Endothelial cell of umbilical vein (primary cell): ENCODE measurements around the gene GGT5. TPM values are rescaled to one million over a fixed set of nuclear protein-coding genes. Genes with fewer than 3 reads are reported as not detected.

Experiments used
- BruUV-seq: library from RNA; stranded (reverse); fragments of 400-500 nt; replicated peaks from 2 replicates; lab custom pipeline; 2021; lab: Mats Ljungman, UMichigan
- CTCF ChIA-PET: fragments of 300-600, 350-600 bp; sonication (Branson Sonifier 250); formaldehyde crosslinking; loops from one replicate; lab custom pipeline; 2021; ENCODE audit warnings: antibody characterized with exemption, inconsistent platforms; lab: Charles Lee
- POLR2A ChIA-PET: fragments of 300-600, 350-600 bp; sonication (Branson Sonifier 250); formaldehyde crosslinking; loops from one replicate; lab custom pipeline; 2021; ENCODE audit warnings: antibody characterized with exemption, inconsistent platforms; lab: Charles Lee
- DNase-seq: peaks from one replicate; pipeline ENCODE4 v3.0.0-alpha.2; 2011; ENCODE audit warnings: low read depth, low spot score
- FAIRE-seq: peaks from 2 replicates; lab custom pipeline; 2011; peaks lifted over from hg19 to GRCh38; lab: Jason Lieb, UNC
- H2AFZ ChIP-seq: 2 replicates; pipeline ENCODE4 v1.6.0; 2012; ENCODE audit warnings: low read depth, low read length, control low read depth, inconsistent platforms
- H3K27ac ChIP-seq: 2 replicates; pipeline ENCODE4 v1.5.1; 2011; ENCODE audit warnings: low read depth, mild to moderate bottlenecking, control low read depth, low read length, moderate library complexity; ENCODE audit not compliant: insufficient read depth
- H3K27me3 ChIP-seq, 2 experiments: 2 replicates each; pipeline versions ENCODE4 v1.6.0 to v1.6.1; 2011; ENCODE audit warnings: low read length in 2 of 2, mixed read lengths in 1 of 2; ENCODE audit not compliant: control insufficient read depth in 2 of 2, insufficient read depth in 2 of 2
- H3K36me3 ChIP-seq, 2 experiments: 2 replicates in 1 of 2; 3 replicates in 1 of 2; pipeline ENCODE4 v1.5.1; 2011; ENCODE audit warnings: low read length in 2 of 2, mild to moderate bottlenecking in 1 of 2, moderate library complexity in 1 of 2; ENCODE audit not compliant: control insufficient read depth in 2 of 2, insufficient read depth in 2 of 2; ENCODE audit errors: extremely low read depth in 1 of 2
- H3K4me1 ChIP-seq: 3 replicates; pipeline ENCODE4 v1.5.1; 2011; ENCODE audit warnings: mild to moderate bottlenecking, low read length; ENCODE audit not compliant: control insufficient read depth, insufficient read depth; ENCODE audit errors: extremely low read depth
- H3K4me2 ChIP-seq: 2 replicates; pipeline ENCODE4 v1.6.1; 2011; ENCODE audit warnings: low read length, control low read depth, mixed read lengths; ENCODE audit not compliant: insufficient read depth
- H3K4me3 ChIP-seq, 3 experiments: fragments of 200-600 bp in 1 of 3; sonication (generic), shearing (Covaris generic) in 1 of 3; replicated peaks in 1 of 3; 2 replicates each; pipeline ENCODE4 v1.5.1; 2011 to 2016; ENCODE audit warnings: control low read depth in 3 of 3, low read length in 3 of 3, mild to moderate bottlenecking in 2 of 3, inconsistent platforms in 1 of 3, low read depth in 1 of 3, moderate library complexity in 1 of 3; ENCODE audit not compliant: insufficient read depth in 1 of 3
- H3K79me2 ChIP-seq: 2 replicates; pipeline ENCODE4 v1.6.0; 2012; ENCODE audit warnings: low read length, inconsistent platforms; ENCODE audit not compliant: control insufficient read depth, insufficient read depth
- H3K9ac ChIP-seq: replicated peaks from 2 replicates; pipeline ENCODE3; 2011; ENCODE audit warnings: low read length, control low read depth; ENCODE audit not compliant: insufficient read depth; ENCODE audit errors: extremely low read depth
- H3K9me1 ChIP-seq: replicated peaks from 3 replicates; pipeline ENCODE4 v1.6.0; 2011; ENCODE audit warnings: mild to moderate bottlenecking, low read length; ENCODE audit not compliant: control insufficient read depth, insufficient read depth; ENCODE audit errors: extremely low read depth
- H3K9me3 ChIP-seq: replicated peaks from 2 replicates; pipeline ENCODE4 v1.5.1; 2012; ENCODE audit warnings: low read length, inconsistent platforms; ENCODE audit not compliant: control insufficient read depth, insufficient read depth
- H4K20me1 ChIP-seq: replicated peaks from 2 replicates; pipeline ENCODE3; 2011; ENCODE audit warnings: mild to moderate bottlenecking, low read length; ENCODE audit not compliant: control insufficient read depth, insufficient read depth; ENCODE audit errors: extremely low read depth
- EZH2 ChIP-seq: IDR thresholded peaks from 2 replicates; pipeline ENCODE4 v1.6.1; 2012; ENCODE audit warnings: borderline replicate concordance, low read depth, mild to moderate bottlenecking, moderate library complexity, low read length, inconsistent platforms; ENCODE audit not compliant: severe bottlenecking
- GATA2 ChIP-seq: IDR thresholded peaks from 2 replicates; pipeline ENCODE4 v1.7.0; 2011; ENCODE audit warnings: low read depth, mild to moderate bottlenecking, moderate library complexity, mixed read lengths, low read length; ENCODE audit not compliant: insufficient read length, insufficient read depth
- JUN ChIP-seq: IDR thresholded peaks from 2 replicates; pipeline ENCODE4 v1.6.1; 2011; ENCODE audit warnings: borderline replicate concordance, low read depth; ENCODE audit not compliant: insufficient read length, insufficient read depth
- MAX ChIP-seq: IDR thresholded peaks from 2 replicates; pipeline ENCODE4 v1.6.1; 2011; ENCODE audit not compliant: insufficient read depth, insufficient read length
- MYC ChIP-seq: IDR thresholded peaks from one replicate; pipeline ENCODE4 v1.6.1; 2011; ENCODE audit warnings: mild to moderate bottlenecking, low read depth, low read length
- POLR2A ChIP-seq: IDR thresholded peaks from 2 replicates; pipeline ENCODE4 v1.6.1; 2012; ENCODE audit warnings: low read depth, mild to moderate bottlenecking, control low read depth, low read length
- POLR2AphosphoS5 ChIP-seq: IDR thresholded peaks from 2 replicates; pipeline ENCODE4 v1.6.1; 2012; ENCODE audit warnings: low read depth, mild to moderate bottlenecking, control low read depth, low read length, moderate library complexity; ENCODE audit not compliant: insufficient read depth
- dilution Hi-C: fragments of 300-500 bp; cut with MboI; formaldehyde crosslinking; loops from one replicate; pipeline ENCODE4 v1.15.0; 2019; ENCODE audit warnings: low sequenced_read_pairs; ENCODE audit not compliant: extremely low pct_ligation_motif_present
- intact Hi-C: fragments of 100-400 bp; cut with micrococcal nuclease; formaldehyde crosslinking; loops from one replicate; pipeline ENCODE4 v1.10.0; 2022
- polyA plus RNA-seq, 4 experiments: library from polyadenylated mRNA; depleted of rRNA in 3 of 4; stranded (reverse) in 3 of 4; unstranded in 1 of 4; fragments of >200 nt; gene quantifications; 2 replicates each; pipeline versions ENCODE4 v1.2.1 to v1.2.3, GENCODE V29; 2011 to 2012; ENCODE audit warnings: missing spikeins in 1 of 4
- total RNA-seq: library from RNA; stranded (reverse); gene quantifications from 2 replicates; pipeline ENCODE4 v1.2.3, GENCODE V29; 2021
- TF ChIP-seq, protein P1 (sequence below), 2 donors: IDR thresholded peaks; 1 replicate in 1 of 2; 2 replicates in 1 of 2; pipeline ENCODE4 v1.5.1; 2011; ENCODE audit warnings: low read length in 2 of 2, mild to moderate bottlenecking in 2 of 2, moderate library complexity in 2 of 2, control low read depth in 1 of 2, inconsistent platforms in 1 of 2, low read depth in 1 of 2; ENCODE audit not compliant: insufficient read depth in 1 of 2; ENCODE audit errors: extremely low read depth in 1 of 2

The GGT5 gene
- total and polyA plus RNA-seq, 2 donors (not counting 3 experiments of a cell fraction or from before 2014, with no cell fraction given), result 45.9 to 293 TPM

DNA sequence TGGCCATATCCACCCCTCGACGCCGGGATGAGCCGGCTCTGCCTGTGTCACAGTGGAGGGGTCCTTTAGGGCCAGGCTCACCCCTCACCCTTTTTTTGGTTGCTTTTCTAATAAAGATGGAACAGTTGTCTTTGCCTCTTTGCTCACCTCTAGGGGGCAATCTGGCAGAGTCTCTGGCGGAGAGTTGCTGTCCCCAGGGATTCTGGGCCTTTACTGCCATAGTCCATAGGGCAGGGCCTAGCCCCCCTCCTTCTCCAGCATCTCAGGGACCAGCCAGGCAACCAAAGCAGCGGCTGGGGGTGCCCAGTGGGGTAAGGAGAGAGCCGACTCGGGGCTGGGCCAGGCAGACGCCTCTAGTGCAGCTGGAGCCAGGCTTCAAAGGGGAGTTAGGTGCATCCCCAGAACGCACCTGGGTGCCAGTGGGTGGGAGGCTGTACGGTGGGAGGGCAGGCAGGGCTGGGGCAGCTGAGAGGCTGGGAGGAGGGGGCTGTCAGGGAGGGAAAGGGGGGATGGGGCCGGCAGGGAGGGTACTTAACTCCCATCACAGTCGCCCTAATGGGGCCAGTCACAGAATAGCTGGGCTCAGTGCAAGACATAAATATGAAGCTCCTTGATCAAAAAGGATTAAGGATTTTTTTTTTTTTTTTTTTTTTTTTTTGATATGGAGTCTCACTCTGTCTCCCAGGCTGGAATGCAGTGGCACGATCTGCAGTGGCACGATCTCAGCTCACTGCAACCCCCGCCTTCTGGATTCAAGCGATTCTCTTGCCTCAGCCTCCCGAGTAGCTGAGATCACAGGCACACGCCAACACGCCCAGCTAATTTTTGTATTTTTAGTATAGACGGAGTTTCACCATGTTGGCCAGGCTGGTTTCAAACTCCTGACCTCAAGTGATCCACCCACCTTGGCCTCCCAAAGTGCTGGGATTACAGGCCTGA is 66.1 kb downstream of the GGT5 start:
- no TSS peak for BruUV-seq
- dilution Hi-C loops, result no loop called here
- no peaks in the 10 kb centered on the region for H3K79me2 ChIP-seq

More for the DNA sequence above, 66.1 kb downstream of the GGT5 start:
- CTCF ChIA-PET, result interaction anchor here (0.8 to 2.7 kb wide), 6 partner anchors 8 to 71 kb away, joined by 3 to 15 read pairs (median 4); no protein-coding TSS in a partner anchor
- Histone ChIP-seq H4K20me1 (no peaks in the 10 kb centered on the region), H3K9me3 (no peaks in the 10 kb centered on the region), H3K9me1 (no peaks in the 10 kb centered on the region), H3K4me1 (no peaks in the 10 kb centered on the region), H3K4me2 (no peak overlapping the region), H3K36me3 (peaks cover 0 to 5% of the 10 kb centered on the region in 2 experiments), H2AFZ (no peak overlapping the region), H3K4me3 (no peak overlapping the region), H3K27ac (no peak overlapping the region), H3K9ac (no peak overlapping the region), H3K27me3 (no peaks in the 10 kb centered on the region)
- DNase-seq, result no peak
- intact Hi-C loops, result loop anchor here (5.0 to 10.0 kb wide), 2 partner anchors 221 to 314 kb away; no protein-coding TSS in a partner anchor
- FAIRE-seq, result no peak
- TF ChIP-seq JUN (no peak), GATA2 (no peak), POLR2A (no peak), POLR2AphosphoS5 (no peak), MAX (no peak), EZH2 (no peak), MYC (no peak)
- TF ChIP-seq, protein P1, sequence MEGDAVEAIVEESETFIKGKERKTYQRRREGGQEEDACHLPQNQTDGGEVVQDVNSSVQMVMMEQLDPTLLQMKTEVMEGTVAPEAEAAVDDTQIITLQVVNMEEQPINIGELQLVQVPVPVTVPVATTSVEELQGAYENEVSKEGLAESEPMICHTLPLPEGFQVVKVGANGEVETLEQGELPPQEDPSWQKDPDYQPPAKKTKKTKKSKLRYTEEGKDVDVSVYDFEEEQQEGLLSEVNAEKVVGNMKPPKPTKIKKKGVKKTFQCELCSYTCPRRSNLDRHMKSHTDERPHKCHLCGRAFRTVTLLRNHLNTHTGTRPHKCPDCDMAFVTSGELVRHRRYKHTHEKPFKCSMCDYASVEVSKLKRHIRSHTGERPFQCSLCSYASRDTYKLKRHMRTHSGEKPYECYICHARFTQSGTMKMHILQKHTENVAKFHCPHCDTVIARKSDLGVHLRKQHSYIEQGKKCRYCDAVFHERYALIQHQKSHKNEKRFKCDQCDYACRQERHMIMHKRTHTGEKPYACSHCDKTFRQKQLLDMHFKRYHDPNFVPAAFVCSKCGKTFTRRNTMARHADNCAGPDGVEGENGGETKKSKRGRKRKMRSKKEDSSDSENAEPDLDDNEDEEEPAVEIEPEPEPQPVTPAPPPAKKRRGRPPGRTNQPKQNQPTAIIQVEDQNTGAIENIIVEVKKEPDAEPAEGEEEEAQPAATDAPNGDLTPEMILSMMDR (IDR thresholded peaks at IDR 0.05; ENCODE audit: extremely low read depth in 1 of 2, insufficient read depth in 1 of 2, low read depth in 1 of 2, low read length in 2 of 2), result peak in 1 of 2 donors; percentile 22
- POLR2A ChIA-PET, result interaction anchor here (0.7 kb wide), 1 partner anchor 128 kb away, joined by 5 read pairs; no protein-coding TSS in a partner anchor
